Subcutaneous adipose tissue (tissue), 4 donors: ENCODE data around the gene SNX6. TPM values are rescaled to one million over a fixed set of nuclear protein-coding genes. Genes with fewer than 3 reads are reported as not detected.

Experiments
- small RNA-seq: library from RNA; depleted of rRNA; stranded (forward); fragments of <200 nt; gene quantifications from one replicate; pipeline ENCODE3, GENCODE V24; 2016
- total RNA-seq, 4 donors: library from RNA; depleted of rRNA; stranded (reverse); fragments of >200 nt; gene quantifications; one replicate each; pipeline ENCODE4 v1.1.0, GENCODE V29; 2016

SNX6 gene
- total RNA-seq, 4 donors from 2014 or later = 68.6 to 211 (median 156) TPM

Small RNAs within 50 kb of the gene (small RNA-seq; reads per million reads assigned to genes)
- gene RNU1-27P (not detected), gene RNU1-28P (not detected), gene RNU6-1261P (not detected)

Other genes with a start within 250 kb of the SNX6 start
- 10 to 100 TPM; 11.5 to 32.1 (median 16.5) TPM for gene SPTSSA, start 167.9 kb downstream of the SNX6 start, total RNA-seq
- 10 to 100 TPM; 28.8 to 60.2 (median 41.4) TPM for gene EAPP, start 90.4 kb downstream of the SNX6 start, total RNA-seq
- gene CFL2, start 84.4 kb upstream of the SNX6 start, total RNA-seq = 100 to 1,000 TPM in 1 of 4 donors, 10 to 100 TPM in 3; 42.3 to 116 (median 75.1) TPM
- gene BAZ1A, start 245.2 kb upstream of the SNX6 start, total RNA-seq = 10 to 100 TPM; 35.7 to 73.9 (median 36.5) TPM